ENCODE measurements around the gene PRIMA1. TPM values are rescaled to one million over a fixed set of nuclear protein-coding genes. Genes with fewer than 3 reads are reported as not detected.

Gene PRIMA1
- total RNA-seq, 2 experiments from 2014 or later = not detected

GRCh38 chr14:93775158-93775557 lies 13.1 kb downstream of the PRIMA1 start:
- no peaks in the 10 kb centered on the region for H3K9me3 Mint-ChIP-seq
- no peak overlapping the region for H3K27ac Mint-ChIP-seq
- no peaks in the 10 kb centered on the region for H3K27me3 Mint-ChIP-seq
- H3K4me1 Mint-ChIP-seq (ENCODE audit: low read depth) = no peaks in the 10 kb centered on the region
- no peak for ATAC-seq
- ChIA-PET CTCF (no interaction called here), POLR2A (no interaction called here)
- no peaks in the 10 kb centered on the region for H3K36me3 Mint-ChIP-seq (ENCODE audit: low read depth)
- no peak overlapping the region for H3K4me3 Mint-ChIP-seq
- TF ChIP-seq CTCF (IDR thresholded peaks at IDR 0.05) = no peak
- intact Hi-C loops (cut with micrococcal nuclease) = no loop called here
- no peak for DNase-seq

GRCh38 chr14:93772263-93772662 lies 16.0 kb downstream of the PRIMA1 start:
- ChIA-PET POLR2A (no interaction called here), CTCF (no interaction called here)
- no peak for TF ChIP-seq CTCF (IDR thresholded peaks at IDR 0.05)
- intact Hi-C loops (cut with micrococcal nuclease) = no loop called here
- ATAC-seq (no peak), DNase-seq (no peak)
- H3K4me1 Mint-ChIP-seq (ENCODE audit: low read depth) = no peaks in the 10 kb centered on the region
- H3K4me3 Mint-ChIP-seq = no peak overlapping the region
- H3K27ac Mint-ChIP-seq = no peak overlapping the region
- H3K9me3 Mint-ChIP-seq = no peaks in the 10 kb centered on the region
- no peaks in the 10 kb centered on the region for H3K36me3 Mint-ChIP-seq (ENCODE audit: low read depth)
- no peaks in the 10 kb centered on the region for H3K27me3 Mint-ChIP-seq

GRCh38 chr14:93765970-93766369 lies 22.3 kb downstream of the PRIMA1 start:
- no peak for ATAC-seq
- no peaks in the 10 kb centered on the region for H3K4me1 Mint-ChIP-seq (ENCODE audit: low read depth)

DNA sequence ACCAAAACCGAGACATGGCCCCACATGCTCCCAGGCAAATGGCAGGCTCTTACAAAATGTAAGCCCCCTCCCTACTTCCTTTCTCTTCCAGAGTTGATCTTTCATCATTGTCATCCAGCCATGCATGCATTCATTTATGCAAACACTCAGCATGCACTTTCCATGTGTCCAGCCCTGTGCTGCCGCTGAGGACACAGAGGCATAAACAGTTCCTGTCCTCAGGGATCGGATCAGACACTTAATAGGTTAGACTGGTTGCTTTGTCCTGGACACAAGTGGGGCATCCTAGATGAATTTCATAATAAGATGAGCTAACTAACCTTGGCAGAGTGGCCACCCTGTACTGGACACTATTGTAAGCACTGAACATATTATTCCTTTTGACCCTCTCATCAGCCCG lies 23.1 kb downstream of the PRIMA1 start:
- Mint-ChIP-seq H3K4me3 (no peak overlapping the region), H3K27me3 (peaks cover 3% of the 10 kb centered on the region), H3K36me3 (ENCODE audit: low read depth) (no peaks in the 10 kb centered on the region), H3K4me1 (ENCODE audit: low read depth) (no peaks in the 10 kb centered on the region), H3K9me3 (no peaks in the 10 kb centered on the region), H3K27ac (no peak overlapping the region)
- intact Hi-C loops (cut with micrococcal nuclease) = no loop called here
- no peak for DNase-seq
- no peak for ATAC-seq
- POLR2A ChIA-PET = no interaction called here
- TF ChIP-seq CTCF (IDR thresholded peaks at IDR 0.05) = no peak
- CTCF ChIA-PET = no interaction called here

More at GRCh38 chr14:93765970-93766369, 22.3 kb downstream of the PRIMA1 start:
- intact Hi-C loops (cut with micrococcal nuclease) = no loop called here
- DNase-seq = no peak
- H3K27me3 Mint-ChIP-seq = peaks cover 1% of the 10 kb centered on the region
- POLR2A ChIA-PET = no interaction called here
- no peak overlapping the region for H3K4me3 Mint-ChIP-seq
- no peak overlapping the region for H3K27ac Mint-ChIP-seq
- CTCF ChIA-PET = no interaction called here
- no peak for TF ChIP-seq CTCF (IDR thresholded peaks at IDR 0.05)
- no peaks in the 10 kb centered on the region for H3K9me3 Mint-ChIP-seq
- no peaks in the 10 kb centered on the region for H3K36me3 Mint-ChIP-seq (ENCODE audit: low read depth)

DNA sequence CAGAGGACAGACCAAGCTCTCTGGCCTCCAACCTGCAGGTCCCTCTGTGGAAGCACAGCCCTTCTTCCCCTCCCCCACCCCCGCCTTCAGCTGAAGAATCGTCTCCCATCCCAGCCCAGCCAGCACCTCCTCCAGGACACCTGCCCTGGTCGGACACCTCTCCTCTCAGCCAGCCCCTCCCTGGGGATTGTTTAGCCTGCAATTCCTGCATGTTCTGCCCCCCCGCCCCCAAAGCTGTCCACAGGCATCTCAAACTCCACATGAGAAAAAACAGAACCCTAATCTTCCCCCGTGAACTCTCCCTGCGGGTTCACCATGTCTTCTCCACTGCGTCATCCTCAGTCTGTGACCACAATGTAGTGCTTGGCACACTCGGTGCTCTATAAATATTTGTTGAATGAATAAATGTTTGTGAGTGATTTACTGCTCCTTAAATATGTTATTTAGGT lies 24.1 kb downstream of the PRIMA1 start:
- no peaks in the 10 kb centered on the region for H3K36me3 Mint-ChIP-seq (ENCODE audit: low read depth)
- TF ChIP-seq CTCF (IDR thresholded peaks at IDR 0.05) = no peak
- no peak for ATAC-seq
- ChIA-PET POLR2A (no interaction called here), CTCF (no interaction called here)
- H3K27ac Mint-ChIP-seq = no peak overlapping the region
- H3K4me3 Mint-ChIP-seq = no peak overlapping the region
- no peaks in the 10 kb centered on the region for H3K4me1 Mint-ChIP-seq (ENCODE audit: low read depth)
- peaks cover 5% of the 10 kb centered on the region for H3K27me3 Mint-ChIP-seq
- DNase-seq = no peak
- no peaks in the 10 kb centered on the region for H3K9me3 Mint-ChIP-seq
- intact Hi-C loops (cut with micrococcal nuclease) = no loop called here

All from activated CD8-positive, alpha-beta T cell treated with anti-CD3 and anti-CD28 coated beads for 36 hours (primary cell).